Fibroblast of villous mesenchyme (primary cell): ENCODE results near the gene DAGLB. TPM values are rescaled to one million over a fixed set of nuclear protein-coding genes. Genes with fewer than 3 reads are reported as not detected.
A peak's percentile ranks its signal among the peaks of the same experiment; 100 is the strongest.
"Not testable (repeated sequence)": the region's sequence is repeated elsewhere in the genome, so short reads cannot be mapped to it uniquely, and the experiment has no call there.

Source experiments
- DNase-seq: peaks from one replicate; pipeline ENCODE4 v3.0.0-alpha.2; 2010; ENCODE audit warnings: low read depth
- H3K4me3 ChIP-seq: 2 replicates; pipeline ENCODE4 v1.5.1; 2011; ENCODE audit warnings: low read depth, mild to moderate bottlenecking, low read length
- CTCF ChIP-seq: IDR thresholded peaks from 2 replicates; pipeline ENCODE4 v1.5.1; 2012; ENCODE audit warnings: low read depth, mild to moderate bottlenecking, low read length; ENCODE audit not compliant: insufficient read depth
- total RNA-seq: library from RNA; depleted of rRNA; stranded (reverse); fragments of >200 nt; gene quantifications from 2 replicates; pipeline ENCODE4 v1.2.3, GENCODE V29; 2012

DAGLB gene
- total RNA-seq, 1 donor, result 29.4 TPM

GRCh38 chr7:6384327-6384726, 63.4 kb downstream of the DAGLB start:
- TF ChIP-seq CTCF, result no peak
- no peak for DNase-seq
- no peak overlapping the region for H3K4me3 ChIP-seq

GRCh38 chr7:6382817-6383216, 64.9 kb downstream of the DAGLB start:
- H3K4me3 ChIP-seq, result no peak overlapping the region
- DNase-seq, result no peak
- no peak for TF ChIP-seq CTCF

GRCh38 chr7:6381846-6382245, 65.9 kb downstream of the DAGLB start:
- H3K4me3 ChIP-seq, DNase-seq: not testable (repeated sequence)

GRCh38 chr7:6380310-6381095, 67.3 kb downstream of the DAGLB start:
- H3K4me3 ChIP-seq, result no peak overlapping the region
- no peak for TF ChIP-seq CTCF
- no peak for DNase-seq

- no peak for DNase-seq
- no peak overlapping the region for H3K4me3 ChIP-seq
- TF ChIP-seq CTCF, result no peak
Measured at GRCh38 chr7:6379886-6380285, 67.9 kb downstream of the DAGLB start.

GRCh38 chr7:6378556-6378955, 69.2 kb downstream of the DAGLB start:
- not testable (repeated sequence) for H3K4me3 ChIP-seq, DNase-seq

GRCh38 chr7:6376820-6377219, 70.9 kb downstream of the DAGLB start:
- H3K4me3 ChIP-seq, result peak overlapping the region; percentile 41

More at GRCh38 chr7:6376820-6377219, 70.9 kb downstream of the DAGLB start:
- TF ChIP-seq CTCF, result no peak
- DNase-seq, result no peak
